Naive thymus-derived CD4-positive, alpha-beta T cell (primary cell): Measurements from ENCODE around the gene OSBPL3. TPM values are rescaled to one million over a fixed set of nuclear protein-coding genes. Genes with fewer than 3 reads are reported as not detected.

Experiments used
- ATAC-seq: fragments of 150-1000 bp; cut with Tn5 transposase; 2 replicates; pipeline ENCODE4 v1.10.0; 2021; ENCODE audit warnings: mild to moderate bottlenecking, moderate library complexity
- CTCF ChIA-PET: fragments of 350-600 bp; sonication (Branson Sonifier 250); formaldehyde crosslinking; loops from one replicate; lab custom pipeline; 2021; ENCODE audit warnings: antibody characterized with exemption; lab: Charles Lee
- POLR2A ChIA-PET: fragments of 350-600 bp; sonication (Branson Sonifier 250); formaldehyde crosslinking; loops from one replicate; lab custom pipeline; 2021; ENCODE audit warnings: antibody characterized with exemption, inconsistent platforms; lab: Charles Lee
- DNase-seq, 9 donors: peaks; one replicate each; pipeline versions ENCODE4 v3.0.0 to v3.0.0-alpha.2; 2020 to 2022; ENCODE audit warnings: mixed read lengths in 1 of 9
- H3K27ac ChIP-seq: one replicate; pipeline ENCODE4 v1.7.0; 2013; ENCODE audit warnings: mild to moderate bottlenecking, low read depth, low read length, moderate library complexity
- H3K27me3 ChIP-seq, 2 donors: one replicate each; pipeline ENCODE4 v1.7.0; 2013; ENCODE audit warnings: low read length in 2 of 2, mild to moderate bottlenecking in 2 of 2, moderate library complexity in 2 of 2; ENCODE audit not compliant: control insufficient read depth in 2 of 2, insufficient read depth in 2 of 2
- H3K36me3 ChIP-seq, 3 experiments: 1 replicate in 2 of 3; 2 replicates in 1 of 3; pipeline ENCODE4 v1.7.0; 2013; ENCODE audit warnings: low read length in 3 of 3, mild to moderate bottlenecking in 3 of 3, moderate library complexity in 1 of 3; ENCODE audit not compliant: insufficient read depth in 3 of 3, control insufficient read depth in 2 of 3
- H3K4me1 ChIP-seq, 2 donors: one replicate each; pipeline ENCODE4 v1.7.0; 2013; ENCODE audit warnings: low read length in 2 of 2, mild to moderate bottlenecking in 2 of 2, moderate library complexity in 1 of 2; ENCODE audit not compliant: control insufficient read depth in 2 of 2, insufficient read depth in 2 of 2
- H3K4me3 ChIP-seq: 2 replicates; pipeline ENCODE4 v1.7.0; 2013; ENCODE audit warnings: mild to moderate bottlenecking, low read length
- H3K9me3 ChIP-seq, 3 experiments: 1 replicate in 2 of 3; 2 replicates in 1 of 3; pipeline ENCODE4 v1.7.0; 2013; ENCODE audit warnings: low read length in 3 of 3; ENCODE audit not compliant: control insufficient read depth in 2 of 3
- H3K27ac Mint-ChIP-seq, 9 donors: one replicate each; pipeline ENCODE4 v1.8.0; 2020 to 2022; ENCODE audit warnings: mixed read lengths in 9 of 9, mild to moderate bottlenecking in 8 of 9, moderate library complexity in 5 of 9, inconsistent platforms in 2 of 9
- H3K27me3 Mint-ChIP-seq, 5 donors: one replicate each; pipeline ENCODE4 v1.8.0; 2021 to 2022; ENCODE audit warnings: mixed read lengths in 5 of 5, mild to moderate bottlenecking in 1 of 5
- H3K36me3 Mint-ChIP-seq, 5 donors: one replicate each; pipeline ENCODE4 v1.8.0; 2020 to 2022; ENCODE audit warnings: mixed read lengths in 5 of 5, mild to moderate bottlenecking in 3 of 5, inconsistent platforms in 1 of 5
- H3K4me1 Mint-ChIP-seq, 7 donors: one replicate each; pipeline ENCODE4 v1.8.0; 2020 to 2022; ENCODE audit warnings: mixed read lengths in 7 of 7, mild to moderate bottlenecking in 3 of 7, inconsistent platforms in 1 of 7
- H3K4me3 Mint-ChIP-seq, 10 donors: one replicate each; pipeline ENCODE4 v1.8.0; 2020 to 2022; ENCODE audit warnings: mild to moderate bottlenecking in 10 of 10, mixed read lengths in 10 of 10, moderate library complexity in 6 of 10, inconsistent platforms in 2 of 10
- H3K9me3 Mint-ChIP-seq, 11 donors: one replicate each; pipeline ENCODE4 v1.8.0; 2020 to 2022; ENCODE audit warnings: mixed read lengths in 11 of 11, mild to moderate bottlenecking in 4 of 11, inconsistent platforms in 1 of 11, moderate library complexity in 1 of 11
- intact Hi-C, 2 donors: fragments of 100-400 bp; cut with micrococcal nuclease; formaldehyde crosslinking; loops; one replicate each; pipeline ENCODE4 v1.15.1; 2023
- polyA plus RNA-seq, 2 donors: library from polyadenylated mRNA; unstranded; fragments of 300-500 nt; fragmentation: Illumina TruSeq; gene quantifications; one replicate each; pipeline ENCODE4 v1.2.3, GENCODE V29; 2021
- total RNA-seq, 6 experiments: library from RNA in 5 of 6; stranded (reverse) in 5 of 6; gene quantifications; 1 replicate in 5 of 6; 2 replicates in 1 of 6; pipeline ENCODE4 v1.2.3 and lab custom pipeline; 2021 to 2026

The OSBPL3 gene
- total and polyA plus RNA-seq, 7 experiments from 2014 or later = 4.5 to 75.7 (median 19.2) TPM

GRCh38 chr7:24847754-24848153 is 132.2 kb downstream of the OSBPL3 start:
- H3K27ac Mint-ChIP-seq = no peak overlapping the region
- no peaks in the 10 kb centered on the region for H3K9me3 Mint-ChIP-seq
- Histone ChIP-seq H3K27me3 (no peaks in the 10 kb centered on the region), H3K27ac (no peak overlapping the region), H3K4me1 (no peaks in the 10 kb centered on the region), H3K9me3 (no peaks in the 10 kb centered on the region), H3K4me3 (no peak overlapping the region), H3K36me3 (peaks cover 0 to 15% (median 10%) of the 10 kb centered on the region in 3 experiments)
- POLR2A ChIA-PET = no interaction called here
- no peaks in the 10 kb centered on the region for H3K27me3 Mint-ChIP-seq
- peaks cover 22 to 49% (median 35%) of the 10 kb centered on the region in 5 donors for H3K36me3 Mint-ChIP-seq
- peaks cover 0 to 20% (median 0%) of the 10 kb centered on the region in 7 donors for H3K4me1 Mint-ChIP-seq
- CTCF ChIA-PET = interaction anchor here (1.0 kb wide), 1 partner anchor 35 kb away, joined by 3 read pairs; no protein-coding TSS in a partner anchor
- ATAC-seq (no peak), DNase-seq (no peak)
- no peak overlapping the region for H3K4me3 Mint-ChIP-seq
- intact Hi-C loops = no loop called here

GRCh38 chr7:24843821-24844434 is 136.1 kb downstream of the OSBPL3 start:
- Mint-ChIP-seq H3K36me3 (peaks cover 5 to 37% (median 17%) of the 10 kb centered on the region in 5 donors), H3K4me1 (peaks cover 0 to 12% (median 0%) of the 10 kb centered on the region in 7 donors), H3K4me3 (no peak overlapping the region), H3K27ac (no peak overlapping the region), H3K27me3 (no peaks in the 10 kb centered on the region), H3K9me3 (no peaks in the 10 kb centered on the region)
- intact Hi-C loops = no loop called here
- no peak for DNase-seq
- Histone ChIP-seq H3K27me3 (no peaks in the 10 kb centered on the region), H3K27ac (no peak overlapping the region), H3K9me3 (no peaks in the 10 kb centered on the region), H3K36me3 (no peaks in the 10 kb centered on the region), H3K4me3 (no peak overlapping the region), H3K4me1 (no peaks in the 10 kb centered on the region)
- ChIA-PET CTCF (no interaction called here), POLR2A (no interaction called here)
- no peak for ATAC-seq

GRCh38 chr7:24842449-24843241 is 137.3 kb downstream of the OSBPL3 start:
- H3K27ac Mint-ChIP-seq = peak overlapping the region in 2 of 9 donors; percentile 2 to 56
- Histone ChIP-seq H3K36me3 (no peaks in the 10 kb centered on the region), H3K27me3 (no peaks in the 10 kb centered on the region), H3K4me1 (no peaks in the 10 kb centered on the region), H3K4me3 (no peak overlapping the region), H3K9me3 (no peaks in the 10 kb centered on the region), H3K27ac (no peak overlapping the region)
- ATAC-seq = peak; percentile 16
- intact Hi-C loops = no loop called here
- ChIA-PET CTCF (interaction anchor here (0.8 kb wide), 1 partner anchor 11 kb away, joined by 8 read pairs; no protein-coding TSS in a partner anchor), POLR2A (interaction anchor here (0.7 kb wide), 1 partner anchor 1161 kb away, joined by 3 read pairs; no protein-coding TSS in a partner anchor)
- H3K27me3 Mint-ChIP-seq = no peaks in the 10 kb centered on the region
- H3K36me3 Mint-ChIP-seq = peaks cover 3 to 40% (median 18%) of the 10 kb centered on the region in 5 donors
- no peak for DNase-seq
- H3K9me3 Mint-ChIP-seq = no peaks in the 10 kb centered on the region
- no peak overlapping the region for H3K4me3 Mint-ChIP-seq
- peaks cover 2 to 19% (median 4%) of the 10 kb centered on the region in 7 donors for H3K4me1 Mint-ChIP-seq

- H3K36me3 Mint-ChIP-seq = peaks cover 3 to 41% (median 19%) of the 10 kb centered on the region in 5 donors
- H3K27ac ChIP-seq = no peak overlapping the region
- DNase-seq (no peak), ATAC-seq (no peak)
- H3K4me3 Mint-ChIP-seq = no peak overlapping the region
- no peaks in the 10 kb centered on the region for H3K27me3 Mint-ChIP-seq
- intact Hi-C loops = no loop called here
- H3K9me3 ChIP-seq = no peaks in the 10 kb centered on the region
- peaks cover 0 to 3% of the 10 kb centered on the region in 2 donors for H3K4me1 ChIP-seq
- CTCF ChIA-PET = no interaction called here
- peak overlapping the region in 2 of 9 donors; percentile 2 to 23 for H3K27ac Mint-ChIP-seq
- POLR2A ChIA-PET = interaction anchor here (0.7 kb wide), 1 partner anchor 1161 kb away, joined by 3 read pairs; no protein-coding TSS in a partner anchor
- H3K4me3 ChIP-seq = no peak overlapping the region
- H3K36me3 ChIP-seq = no peaks in the 10 kb centered on the region
- H3K9me3 Mint-ChIP-seq = no peaks in the 10 kb centered on the region
- H3K27me3 ChIP-seq = no peaks in the 10 kb centered on the region
- H3K4me1 Mint-ChIP-seq = peaks cover 5 to 24% (median 9%) of the 10 kb centered on the region in 7 donors
Measured at GRCh38 chr7:24842029-24842428, 137.9 kb downstream of the OSBPL3 start.

GRCh38 chr7:24840563-24840962 is 139.4 kb downstream of the OSBPL3 start:
- Mint-ChIP-seq H3K36me3 (peaks cover 3 to 36% (median 19%) of the 10 kb centered on the region in 5 donors), H3K9me3 (no peaks in the 10 kb centered on the region), H3K4me1 (peaks cover 14 to 33% (median 17%) of the 10 kb centered on the region in 7 donors), H3K27me3 (no peaks in the 10 kb centered on the region), H3K27ac (no peak overlapping the region), H3K4me3 (no peak overlapping the region)
- ATAC-seq (no peak), DNase-seq (no peak)
- Histone ChIP-seq H3K9me3 (no peaks in the 10 kb centered on the region), H3K4me1 (peaks cover 3 to 17% of the 10 kb centered on the region in 2 donors), H3K36me3 (no peaks in the 10 kb centered on the region), H3K27me3 (no peaks in the 10 kb centered on the region), H3K4me3 (no peak overlapping the region), H3K27ac (no peak overlapping the region)
- CTCF ChIA-PET = no interaction called here
- POLR2A ChIA-PET = no interaction called here
- intact Hi-C loops = no loop called here

- no peak overlapping the region for H3K4me3 ChIP-seq
- CTCF ChIA-PET = interaction anchor here (3.0 kb wide), 1 partner anchor 15 kb away, joined by 14 read pairs; no protein-coding TSS in a partner anchor
- no peak overlapping the region for H3K27ac ChIP-seq
- POLR2A ChIA-PET = interaction anchor here (1.1 kb wide), 1 partner anchor 143 kb away, joined by 3 read pairs; no protein-coding TSS in a partner anchor
- intact Hi-C loops = loop anchor here in 1 of 2 donors (2.0 kb wide), 1 partner anchor 15 kb away; no protein-coding TSS in a partner anchor
- Mint-ChIP-seq H3K4me1 (peaks cover 14 to 56% (median 21%) of the 10 kb centered on the region in 7 donors), H3K27me3 (no peaks in the 10 kb centered on the region), H3K4me3 (peak overlapping the region in 4 of 10 donors; percentile 4 to 62 (median 24)), H3K9me3 (no peaks in the 10 kb centered on the region), H3K27ac (peak overlapping the region in 3 of 9 donors; percentile 16 to 58 (median 41)), H3K36me3 (peaks cover 3 to 45% (median 29%) of the 10 kb centered on the region in 5 donors)
- H3K27me3 ChIP-seq = no peaks in the 10 kb centered on the region
- peaks cover 0 to 8% (median 5%) of the 10 kb centered on the region in 3 experiments for H3K36me3 ChIP-seq
- DNase-seq = peak in 1 of 9 donors; percentile 4
- H3K9me3 ChIP-seq = no peaks in the 10 kb centered on the region
- peaks cover 4 to 19% of the 10 kb centered on the region in 2 donors for H3K4me1 ChIP-seq
- ATAC-seq = peak; percentile 59
Measured at GRCh38 chr7:24836084-24836483, 143.9 kb downstream of the OSBPL3 start.
